ENCODE results near the gene CEBPE. TPM values are rescaled to one million over a fixed set of nuclear protein-coding genes. Genes with fewer than 3 reads are reported as not detected.

CEBPE gene
- total RNA-seq, 2 donors from 2014 or later = not detected

DNA sequence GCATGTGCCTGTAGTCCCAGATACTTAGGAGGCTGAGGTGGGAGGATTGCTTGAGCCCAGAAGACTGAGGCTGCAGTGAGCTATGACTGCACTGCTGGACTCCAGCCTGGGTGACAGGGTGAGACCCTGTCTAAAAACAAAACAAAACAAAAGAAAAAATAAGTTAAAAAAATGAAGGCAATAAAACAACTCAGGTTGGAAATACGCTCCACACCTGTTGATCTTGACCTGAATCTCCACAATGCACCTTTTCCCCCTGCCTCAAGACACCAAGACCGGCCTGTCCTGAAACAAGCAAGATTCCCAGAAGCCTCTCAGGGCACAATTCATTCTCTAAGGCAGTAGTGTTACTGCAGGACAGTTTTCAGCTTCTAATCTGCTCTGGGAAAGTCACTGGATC is 20.8 kb upstream of the CEBPE start:
- no peak for DNase-seq
- Histone ChIP-seq H3K36me3 (no peaks in the 10 kb centered on the region), H3K27me3 (no peaks in the 10 kb centered on the region), H3K4me1 (no peaks in the 10 kb centered on the region), H3K4me3 (no peak overlapping the region), H3K27ac (no peak overlapping the region), H3K9me3 (no peaks in the 10 kb centered on the region), H3K9ac (ENCODE audit: low read depth in 2 of 2, low read length in 2 of 2) (no peak overlapping the region)
- intact Hi-C loops (cut with DNase I) = no loop called here
- TF ChIP-seq, protein P1, sequence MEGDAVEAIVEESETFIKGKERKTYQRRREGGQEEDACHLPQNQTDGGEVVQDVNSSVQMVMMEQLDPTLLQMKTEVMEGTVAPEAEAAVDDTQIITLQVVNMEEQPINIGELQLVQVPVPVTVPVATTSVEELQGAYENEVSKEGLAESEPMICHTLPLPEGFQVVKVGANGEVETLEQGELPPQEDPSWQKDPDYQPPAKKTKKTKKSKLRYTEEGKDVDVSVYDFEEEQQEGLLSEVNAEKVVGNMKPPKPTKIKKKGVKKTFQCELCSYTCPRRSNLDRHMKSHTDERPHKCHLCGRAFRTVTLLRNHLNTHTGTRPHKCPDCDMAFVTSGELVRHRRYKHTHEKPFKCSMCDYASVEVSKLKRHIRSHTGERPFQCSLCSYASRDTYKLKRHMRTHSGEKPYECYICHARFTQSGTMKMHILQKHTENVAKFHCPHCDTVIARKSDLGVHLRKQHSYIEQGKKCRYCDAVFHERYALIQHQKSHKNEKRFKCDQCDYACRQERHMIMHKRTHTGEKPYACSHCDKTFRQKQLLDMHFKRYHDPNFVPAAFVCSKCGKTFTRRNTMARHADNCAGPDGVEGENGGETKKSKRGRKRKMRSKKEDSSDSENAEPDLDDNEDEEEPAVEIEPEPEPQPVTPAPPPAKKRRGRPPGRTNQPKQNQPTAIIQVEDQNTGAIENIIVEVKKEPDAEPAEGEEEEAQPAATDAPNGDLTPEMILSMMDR (IDR thresholded peaks at IDR 0.05) = no peak

GRCh38 chr14:23137813-23138535 is 18.9 kb upstream of the CEBPE start:
- DNase-seq = no peak
- no peak overlapping the region for H3K4me3 ChIP-seq
- H3K4me1 ChIP-seq = no peaks in the 10 kb centered on the region
- TF ChIP-seq, protein P1 (IDR thresholded peaks at IDR 0.05) = no peak
- no peak overlapping the region for H3K27ac ChIP-seq
- no peaks in the 10 kb centered on the region for H3K27me3 ChIP-seq
- H3K9me3 ChIP-seq = no peaks in the 10 kb centered on the region
- no peak overlapping the region for H3K9ac ChIP-seq (ENCODE audit: low read depth in 2 of 2, low read length in 2 of 2)
- intact Hi-C loops (cut with DNase I) = no loop called here
- no peaks in the 10 kb centered on the region for H3K36me3 ChIP-seq

- no peaks in the 10 kb centered on the region for H3K4me1 ChIP-seq
- H3K9me3 ChIP-seq = no peaks in the 10 kb centered on the region
- no peak overlapping the region for H3K9ac ChIP-seq (ENCODE audit: low read depth in 2 of 2, low read length in 2 of 2)
- no peaks in the 10 kb centered on the region for H3K27me3 ChIP-seq
- H3K27ac ChIP-seq = no peak overlapping the region
- intact Hi-C loops (cut with DNase I) = no loop called here
- no peaks in the 10 kb centered on the region for H3K36me3 ChIP-seq
- TF ChIP-seq, protein P1 (IDR thresholded peaks at IDR 0.05) = no peak
- DNase-seq = no peak
- H3K4me3 ChIP-seq = no peak overlapping the region
Observed at GRCh38 chr14:23137192-23137812, 18.2 kb upstream of the CEBPE start.

- no peak for DNase-seq
- intact Hi-C loops (cut with DNase I) = no loop called here
- H3K36me3 ChIP-seq = no peaks in the 10 kb centered on the region
Observed at GRCh38 chr14:23136566-23137133, 17.6 kb upstream of the CEBPE start.

GRCh38 chr14:23132970-23133369 is 13.9 kb upstream of the CEBPE start:
- no peak for DNase-seq
- intact Hi-C loops (cut with DNase I) = no loop called here
- Histone ChIP-seq H3K27me3 (no peaks in the 10 kb centered on the region), H3K36me3 (no peaks in the 10 kb centered on the region), H3K4me1 (no peaks in the 10 kb centered on the region), H3K27ac (no peak overlapping the region), H3K9ac (ENCODE audit: low read depth in 2 of 2, low read length in 2 of 2) (no peak overlapping the region), H3K9me3 (no peaks in the 10 kb centered on the region), H3K4me3 (no peak overlapping the region)
- TF ChIP-seq, protein P1 (IDR thresholded peaks at IDR 0.05) = no peak

More at GRCh38 chr14:23136566-23137133, 17.6 kb upstream of the CEBPE start:
- Histone ChIP-seq H3K27ac (no peak overlapping the region), H3K9me3 (no peaks in the 10 kb centered on the region), H3K4me3 (no peak overlapping the region), H3K9ac (ENCODE audit: low read depth in 2 of 2, low read length in 2 of 2) (no peak overlapping the region), H3K27me3 (no peaks in the 10 kb centered on the region), H3K4me1 (no peaks in the 10 kb centered on the region)
- TF ChIP-seq, protein P1 (IDR thresholded peaks at IDR 0.05) = no peak

Measured in colonic mucosa (tissue), 4 donors.